ENCODE data around the gene RIMBP3C.
A peak's percentile ranks its signal among the peaks of the same experiment; 100 is the strongest.
"Not testable (repeated sequence)": the region's sequence is repeated elsewhere in the genome, so short reads cannot be mapped to it uniquely, and the experiment has no call there.

The RIMBP3C gene

GRCh38 chr22:21570398-21570797, 19.1 kb upstream of the RIMBP3C start:
- no peak overlapping the region for H4K8ac ChIP-seq (ENCODE audit: low read depth, low read length)
- no peak overlapping the region for H3K4me2 ChIP-seq (ENCODE audit: low read length)
- no peak overlapping the region for H3K14ac ChIP-seq (ENCODE audit: low read length)
- no peak overlapping the region for H3K23ac ChIP-seq (ENCODE audit: low read length)
- H3K9me3 ChIP-seq (ENCODE audit: insufficient read depth, low read depth, low read length), result no peaks in the 10 kb centered on the region
- 100% methylated on average over 1 of the region's 4 CpGs for WGBS (ENCODE audit: extremely low coverage, insufficient coverage, insufficient read length)
- H4K12ac ChIP-seq (ENCODE audit: low read depth, low read length), result no peak overlapping the region
- no peak overlapping the region for H3K18ac ChIP-seq (ENCODE audit: low read length)
- no peak overlapping the region for H2BK120ac ChIP-seq (ENCODE audit: insufficient read depth, low read length, poor library complexity)
- no peak for DNase-seq
- H3K79me1 ChIP-seq (ENCODE audit: low read length), result peaks cover 10% of the 10 kb centered on the region
- H3K9ac ChIP-seq (ENCODE audit: low read length), result no peak overlapping the region
- peaks cover 6 to 7% of the 10 kb centered on the region in 2 experiments for H3K36me3 ChIP-seq (ENCODE audit: control insufficient read depth in 1 of 2, insufficient read depth in 2 of 2, low read length in 2 of 2)
- no peak overlapping the region for H2AK5ac ChIP-seq (ENCODE audit: low read length)
- no peak overlapping the region for H3K4me3 ChIP-seq (ENCODE audit: low read depth, low read length)
- no peak overlapping the region for H2BK12ac ChIP-seq (ENCODE audit: low read length)
- no peak overlapping the region for H2AFZ ChIP-seq (ENCODE audit: insufficient read depth, low read length, poor library complexity)
- H3K4me1 ChIP-seq (ENCODE audit: control insufficient read depth in 1 of 2, insufficient read depth in 2 of 2, low read length in 2 of 2), result peaks cover 7 to 11% of the 10 kb centered on the region in 2 experiments
- no peak overlapping the region for H2BK5ac ChIP-seq (ENCODE audit: low read depth, low read length, poor library complexity)
- peak overlapping the region; percentile 100 for H3K4ac ChIP-seq (ENCODE audit: low read depth, low read length)
- H3K79me2 ChIP-seq (ENCODE audit: control insufficient read depth, insufficient read depth, low read length, poor library complexity), result peaks cover 46% of the 10 kb centered on the region
- H3K27me3 ChIP-seq (ENCODE audit: insufficient read depth, low read length), result no peaks in the 10 kb centered on the region
- no peak overlapping the region for H3K27ac ChIP-seq (ENCODE audit: low read depth, low read length)
- H4K91ac ChIP-seq (ENCODE audit: low read depth, low read length), result no peak overlapping the region

- no CpG with 5 or more reads among the region's 8 CpGs for WGBS (ENCODE audit: extremely low coverage, insufficient coverage, insufficient read length)
- no peak overlapping the region for H3K27ac ChIP-seq (ENCODE audit: low read depth, low read length)
- DNase-seq, result no peak
- no peaks in the 10 kb centered on the region for H3K9me3 ChIP-seq (ENCODE audit: insufficient read depth, low read depth, low read length)
- no peak overlapping the region for H2BK120ac ChIP-seq (ENCODE audit: insufficient read depth, low read length, poor library complexity)
- H3K9ac ChIP-seq (ENCODE audit: low read length), result peak overlapping the region; percentile 28
- no peak overlapping the region for H2AK5ac ChIP-seq (ENCODE audit: low read length)
- H3K4me3 ChIP-seq (ENCODE audit: low read depth, low read length), result no peak overlapping the region
- peaks cover 46% of the 10 kb centered on the region for H3K79me2 ChIP-seq (ENCODE audit: control insufficient read depth, insufficient read depth, low read length, poor library complexity)
- H3K36me3 ChIP-seq (ENCODE audit: control insufficient read depth in 1 of 2, insufficient read depth in 2 of 2, low read length in 2 of 2), result peaks cover 6 to 7% of the 10 kb centered on the region in 2 experiments
- H2AFZ ChIP-seq (ENCODE audit: insufficient read depth, low read length, poor library complexity), result no peak overlapping the region
- H3K79me1 ChIP-seq (ENCODE audit: low read length), result peaks cover 10% of the 10 kb centered on the region
- H4K91ac ChIP-seq (ENCODE audit: low read depth, low read length), result no peak overlapping the region
- H3K27me3 ChIP-seq (ENCODE audit: insufficient read depth, low read length), result no peaks in the 10 kb centered on the region
- H4K8ac ChIP-seq (ENCODE audit: low read depth, low read length), result no peak overlapping the region
- H2BK12ac ChIP-seq (ENCODE audit: low read length), result no peak overlapping the region
- no peak overlapping the region for H3K14ac ChIP-seq (ENCODE audit: low read length)
- H4K12ac ChIP-seq (ENCODE audit: low read depth, low read length), result no peak overlapping the region
- H3K18ac ChIP-seq (ENCODE audit: low read length), result no peak overlapping the region
- H3K4me2 ChIP-seq (ENCODE audit: low read length), result peak overlapping the region; percentile 90
- no peak overlapping the region for H3K23ac ChIP-seq (ENCODE audit: low read length)
- H3K4ac ChIP-seq (ENCODE audit: low read depth, low read length), result peak overlapping the region; percentile 100
- H3K4me1 ChIP-seq (ENCODE audit: control insufficient read depth in 1 of 2, insufficient read depth in 2 of 2, low read length in 2 of 2), result peaks cover 7 to 11% of the 10 kb centered on the region in 2 experiments
- no peak overlapping the region for H2BK5ac ChIP-seq (ENCODE audit: low read depth, low read length, poor library complexity)
These were observed 18.4 kb upstream of the RIMBP3C start for GRCh38 chr22:21569459-21570170.

GRCh38 chr22:21569076-21569427, 17.8 kb upstream of the RIMBP3C start:
- not testable (repeated sequence) for H3K23ac ChIP-seq (ENCODE audit: low read length); H2BK12ac ChIP-seq (ENCODE audit: low read length); DNase-seq; H2BK5ac ChIP-seq (ENCODE audit: low read depth, low read length, poor library complexity); H3K14ac ChIP-seq (ENCODE audit: low read length); H3K27ac ChIP-seq (ENCODE audit: low read depth, low read length); H4K12ac ChIP-seq (ENCODE audit: low read depth, low read length); H3K36me3 ChIP-seq (ENCODE audit: control insufficient read depth in 1 of 2, insufficient read depth in 2 of 2, low read length in 2 of 2); H3K18ac ChIP-seq (ENCODE audit: low read length); H3K27me3 ChIP-seq (ENCODE audit: insufficient read depth, low read length); H2AFZ ChIP-seq (ENCODE audit: insufficient read depth, low read length, poor library complexity); H3K9me3 ChIP-seq (ENCODE audit: insufficient read depth, low read depth, low read length); H3K9ac ChIP-seq (ENCODE audit: low read length); H2BK120ac ChIP-seq (ENCODE audit: insufficient read depth, low read length, poor library complexity); H3K4me3 ChIP-seq (ENCODE audit: low read depth, low read length); H4K91ac ChIP-seq (ENCODE audit: low read depth, low read length); H4K8ac ChIP-seq (ENCODE audit: low read depth, low read length); H2AK5ac ChIP-seq (ENCODE audit: low read length)
- H3K4me1 ChIP-seq (ENCODE audit: control insufficient read depth in 1 of 2, insufficient read depth in 2 of 2, low read length in 2 of 2), result peaks cover 7 to 11% of the 10 kb centered on the region in 2 experiments
- H3K4me2 ChIP-seq (ENCODE audit: low read length), result peak overlapping the region; percentile 90
- H3K4ac ChIP-seq (ENCODE audit: low read depth, low read length), result peak overlapping the region; percentile 100
- WGBS (ENCODE audit: extremely low coverage, insufficient coverage, insufficient read length), result no CpG with 5 or more reads among the region's 12 CpGs
- peaks cover 10% of the 10 kb centered on the region for H3K79me1 ChIP-seq (ENCODE audit: low read length)
- H3K79me2 ChIP-seq (ENCODE audit: control insufficient read depth, insufficient read depth, low read length, poor library complexity), result peaks cover 43% of the 10 kb centered on the region

DNA sequence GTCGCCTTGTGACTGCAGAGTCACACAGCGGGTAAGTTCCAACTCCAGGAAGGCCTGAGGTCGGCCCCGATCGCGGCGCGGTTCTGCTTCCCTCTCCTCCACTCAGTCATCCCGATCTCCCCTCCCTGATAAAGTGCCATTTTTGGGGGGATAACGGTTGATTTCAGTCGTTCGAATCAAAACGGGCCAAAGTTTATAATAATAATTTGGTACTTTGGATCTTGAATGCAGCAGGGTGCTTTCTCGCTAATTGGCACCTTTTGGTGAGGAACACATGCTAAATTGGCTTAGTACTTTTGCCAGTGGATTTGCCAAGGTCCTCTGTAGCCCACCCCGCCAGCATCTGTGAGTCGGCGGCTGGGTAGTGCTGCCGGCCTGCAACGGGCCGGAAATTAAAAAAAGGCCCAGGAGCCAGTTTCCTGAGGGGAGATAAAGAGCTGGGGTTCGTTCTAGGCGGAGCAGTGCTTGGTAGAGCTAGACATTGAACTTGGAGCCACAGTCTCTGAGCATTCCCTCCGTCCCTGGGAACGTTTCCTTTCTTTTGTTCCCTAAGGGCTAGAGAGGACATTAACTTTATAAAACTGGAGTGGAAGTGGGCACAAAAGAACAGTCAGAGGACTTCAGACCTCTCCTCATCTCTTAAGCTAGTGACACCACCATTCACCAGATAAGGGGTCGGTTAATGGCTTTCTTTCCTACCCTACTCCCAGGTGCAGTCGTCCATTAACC, 17.2 kb upstream of the RIMBP3C start:
- WGBS (ENCODE audit: extremely low coverage, insufficient coverage, insufficient read length), result no CpG with 5 or more reads among the region's 26 CpGs

More for the DNA sequence above, 17.2 kb upstream of the RIMBP3C start:
- Histone ChIP-seq H3K23ac (ENCODE audit: low read length) (peak overlapping the region; percentile 42), H3K4ac (ENCODE audit: low read depth, low read length) (peak overlapping the region; percentile 100), H3K14ac (ENCODE audit: low read length) (peak overlapping the region; percentile 99), H2BK5ac (ENCODE audit: low read depth, low read length, poor library complexity) (peak overlapping the region; percentile 92), H3K4me3 (ENCODE audit: low read depth, low read length) (peak overlapping the region; percentile 96), H3K79me1 (ENCODE audit: low read length) (peaks cover 10% of the 10 kb centered on the region), H3K18ac (ENCODE audit: low read length) (peak overlapping the region; percentile 99), H4K12ac (ENCODE audit: low read depth, low read length) (peak overlapping the region; percentile 100), H2AFZ (ENCODE audit: insufficient read depth, low read length, poor library complexity) (peak overlapping the region; percentile 59), H3K4me1 (ENCODE audit: control insufficient read depth in 1 of 2, insufficient read depth in 2 of 2, low read length in 2 of 2) (peaks cover 7 to 11% of the 10 kb centered on the region in 2 experiments), H3K9ac (ENCODE audit: low read length) (peak overlapping the region; percentile 97), H2BK120ac (ENCODE audit: insufficient read depth, low read length, poor library complexity) (peak overlapping the region; percentile 85), H3K27ac (ENCODE audit: low read depth, low read length) (no peak overlapping the region), H4K91ac (ENCODE audit: low read depth, low read length) (peak overlapping the region; percentile 94), H3K36me3 (ENCODE audit: control insufficient read depth in 1 of 2, insufficient read depth in 2 of 2, low read length in 2 of 2) (peaks cover 6 to 7% of the 10 kb centered on the region in 2 experiments), H4K8ac (ENCODE audit: low read depth, low read length) (peak overlapping the region; percentile 99), H3K79me2 (ENCODE audit: control insufficient read depth, insufficient read depth, low read length, poor library complexity) (peaks cover 38% of the 10 kb centered on the region), H2AK5ac (ENCODE audit: low read length) (peak overlapping the region; percentile 92), H3K9me3 (ENCODE audit: insufficient read depth, low read depth, low read length) (no peaks in the 10 kb centered on the region), H3K27me3 (ENCODE audit: insufficient read depth, low read length) (no peaks in the 10 kb centered on the region), H3K4me2 (ENCODE audit: low read length) (peak overlapping the region; percentile 90), H2BK12ac (ENCODE audit: low read length) (no peak overlapping the region)
- DNase-seq, result no peak

Measured in trophoblast cell (in vitro differentiated cells and primary cell).